ENCODE results near the gene HECW1.
"Not testable (repeated sequence)": the region's sequence is repeated elsewhere in the genome, so short reads cannot be mapped to it uniquely, and the experiment has no call there.

Gene HECW1

DNA sequence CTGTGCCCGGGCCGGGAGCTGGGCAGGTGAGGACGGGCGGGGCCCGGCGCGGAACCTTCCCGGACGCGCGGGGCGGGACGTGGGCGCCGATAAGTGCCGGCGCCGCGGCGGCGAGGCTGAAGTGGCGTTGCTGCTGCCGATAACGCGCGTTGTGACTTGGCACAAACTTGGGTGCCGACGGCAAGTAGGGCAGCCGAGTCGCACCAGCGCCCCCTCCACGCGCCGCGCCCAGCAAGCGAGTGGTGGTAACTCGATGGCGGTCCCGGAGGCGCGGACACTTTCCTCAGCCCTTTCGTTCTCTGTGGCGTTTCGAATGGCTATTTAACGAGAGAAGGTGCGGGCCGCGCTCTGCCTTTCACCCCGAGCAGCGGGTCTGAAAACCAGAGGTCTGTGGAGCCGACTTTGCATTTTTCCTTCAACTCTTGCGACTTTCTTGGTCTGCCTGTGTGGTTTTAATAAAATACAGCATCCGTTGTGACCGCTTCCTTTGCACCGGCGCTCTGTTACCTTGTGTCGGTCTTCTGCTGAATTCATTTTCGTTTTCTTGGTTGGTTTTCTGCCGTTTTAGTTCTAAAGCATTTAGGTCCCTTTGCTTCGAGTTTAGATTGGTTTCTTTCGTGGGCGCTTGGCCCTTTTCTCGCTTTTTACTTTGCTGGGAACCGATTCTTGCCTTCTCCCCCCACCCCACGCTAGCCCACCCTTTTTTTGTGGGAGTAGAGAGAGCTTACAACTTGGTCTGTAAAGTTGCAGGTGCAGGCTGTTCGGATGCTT lies 471.2 kb downstream of the HECW1 start:
- Histone ChIP-seq H3K27me3 (ENCODE audit: control insufficient read depth, insufficient read depth, low read length) (peaks cover 14% of the 10 kb centered on the region), H3K4me1 (ENCODE audit: control insufficient read depth, insufficient read depth, low read length) (peaks cover 11% of the 10 kb centered on the region), H3K9ac (ENCODE audit: low read depth, low read length) (peak overlapping the region; percentile 96), H3K4me3 (ENCODE audit: low read length) (peak overlapping the region; percentile 91), H3K4me2 (ENCODE audit: low read length) (peak overlapping the region; percentile 86), H3K36me3 (ENCODE audit: insufficient read depth, low read length) (no peaks in the 10 kb centered on the region), H3K9me3 (replicated peaks; ENCODE audit: low read length) (no peaks in the 10 kb centered on the region)

DNA sequence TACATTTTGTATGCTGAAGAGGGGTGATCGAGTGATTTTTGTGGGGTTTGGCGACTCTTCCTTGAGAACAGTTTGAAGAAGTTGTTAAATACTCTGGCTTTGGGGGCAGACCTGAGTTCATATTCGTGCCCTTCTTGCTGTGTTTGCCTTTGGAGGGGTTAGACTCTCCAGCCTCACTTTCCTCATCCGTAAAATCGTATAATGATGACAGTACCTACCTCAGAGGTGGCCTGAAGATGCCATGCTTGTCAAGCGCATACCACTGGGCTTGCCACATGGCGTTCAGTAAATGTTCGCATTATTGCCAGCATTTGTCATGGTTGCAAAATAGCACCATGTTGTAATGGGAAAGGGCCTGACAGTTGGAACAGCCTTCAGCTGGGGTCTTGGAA lies 471.7 kb downstream of the HECW1 start:
- Histone ChIP-seq H3K36me3 (ENCODE audit: insufficient read depth, low read length) (no peaks in the 10 kb centered on the region), H3K4me2 (ENCODE audit: low read length) (peak overlapping the region; percentile 86), H3K4me3 (ENCODE audit: low read length) (peak overlapping the region; percentile 91), H3K9me3 (replicated peaks; ENCODE audit: low read length) (no peaks in the 10 kb centered on the region), H3K4me1 (ENCODE audit: control insufficient read depth, insufficient read depth, low read length) (peaks cover 11% of the 10 kb centered on the region), H3K9ac (ENCODE audit: low read depth, low read length) (peak overlapping the region; percentile 96), H3K27me3 (ENCODE audit: control insufficient read depth, insufficient read depth, low read length) (peaks cover 14% of the 10 kb centered on the region)

DNA sequence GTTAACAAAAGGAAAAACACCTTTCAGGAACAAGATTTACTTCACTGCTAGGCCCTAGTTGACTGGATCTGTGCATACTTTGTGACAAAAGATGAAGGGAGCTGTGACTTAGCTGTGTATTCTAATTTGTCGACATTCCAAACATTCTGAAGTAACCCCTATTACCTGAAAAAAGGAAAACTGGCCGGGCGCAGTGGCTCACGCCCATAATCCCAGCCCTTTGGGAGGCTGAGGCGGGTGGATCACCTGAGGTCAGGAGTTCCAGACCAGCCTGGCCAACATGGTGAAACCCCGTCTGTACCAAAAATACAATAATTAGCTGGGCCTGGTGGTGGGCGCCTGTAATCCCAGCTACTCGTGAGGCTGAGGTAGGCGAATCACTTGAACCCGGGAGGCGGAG lies 472.3 kb downstream of the HECW1 start:
- Histone ChIP-seq H3K4me2 (ENCODE audit: low read length) (peak overlapping the region; percentile 86), H3K27me3 (ENCODE audit: control insufficient read depth, insufficient read depth, low read length) (peaks cover 14% of the 10 kb centered on the region), H3K4me3 (ENCODE audit: low read length) (peak overlapping the region; percentile 91), H3K9ac (ENCODE audit: low read depth, low read length) (peak overlapping the region; percentile 96), H3K4me1 (ENCODE audit: control insufficient read depth, insufficient read depth, low read length) (peaks cover 11% of the 10 kb centered on the region)
- not testable (repeated sequence) for H3K9me3 ChIP-seq (replicated peaks; ENCODE audit: low read length); H3K36me3 ChIP-seq (ENCODE audit: insufficient read depth, low read length)

DNA sequence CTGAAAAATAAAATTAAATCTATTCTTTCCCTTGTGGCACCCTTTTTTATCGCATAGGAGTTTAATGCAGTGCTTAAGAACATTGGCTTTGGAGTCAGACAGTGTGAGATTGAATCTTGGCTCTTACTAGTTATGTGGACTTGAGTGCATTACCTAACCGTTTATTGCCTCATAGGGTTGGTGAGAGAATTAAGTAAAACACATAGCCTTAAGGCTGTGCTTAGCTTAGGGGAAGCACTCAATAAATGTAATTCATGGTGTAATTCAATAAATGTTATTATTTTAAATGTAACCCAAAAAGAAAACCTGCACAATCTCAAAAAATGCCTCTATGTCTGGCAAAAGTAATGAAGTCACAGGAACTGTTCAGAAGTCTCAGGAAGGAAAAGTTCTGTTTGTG lies 473.1 kb downstream of the HECW1 start:
- Histone ChIP-seq H3K4me3 (ENCODE audit: low read length) (peak overlapping the region; percentile 91), H3K9ac (ENCODE audit: low read depth, low read length) (peak overlapping the region; percentile 96), H3K4me1 (ENCODE audit: control insufficient read depth, insufficient read depth, low read length) (peaks cover 11% of the 10 kb centered on the region), H3K4me2 (ENCODE audit: low read length) (peak overlapping the region; percentile 86), H3K27me3 (ENCODE audit: control insufficient read depth, insufficient read depth, low read length) (peaks cover 14% of the 10 kb centered on the region), H3K36me3 (ENCODE audit: insufficient read depth, low read length) (peaks cover 4% of the 10 kb centered on the region), H3K9me3 (replicated peaks; ENCODE audit: low read length) (no peaks in the 10 kb centered on the region)

DNA sequence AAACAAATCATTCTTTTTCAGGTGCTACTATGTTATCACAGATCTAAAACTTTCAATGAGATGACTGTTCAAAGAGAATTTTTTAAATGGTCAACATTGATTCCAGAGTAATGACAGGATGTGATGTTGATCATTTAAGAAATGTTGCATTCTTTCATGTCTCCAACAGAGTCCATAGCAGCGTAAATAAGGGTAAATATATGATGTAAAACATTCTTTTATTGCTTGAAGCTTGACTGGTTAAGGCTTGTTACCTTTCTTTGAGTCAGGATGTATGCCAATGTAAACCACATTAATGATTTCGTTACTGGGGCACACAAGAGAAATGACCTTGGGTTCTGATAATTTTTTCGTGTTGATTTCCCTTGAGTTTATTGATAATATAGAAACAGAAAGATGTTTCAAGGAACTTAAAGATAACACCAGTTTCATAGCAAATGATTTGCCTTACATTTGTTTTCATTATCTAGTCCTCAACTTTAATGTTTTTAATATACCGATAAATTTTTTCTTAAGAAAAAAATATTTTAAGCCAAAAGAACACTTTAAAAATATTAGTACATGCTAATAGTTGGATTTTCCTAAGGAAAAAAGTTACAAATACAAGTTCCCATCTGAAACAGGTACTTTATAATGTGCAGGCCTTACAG lies 473.9 kb downstream of the HECW1 start:
- Histone ChIP-seq H3K4me2 (ENCODE audit: low read length) (peak overlapping the region; percentile 86), H3K36me3 (ENCODE audit: insufficient read depth, low read length) (peaks cover 7% of the 10 kb centered on the region), H3K9me3 (replicated peaks; ENCODE audit: low read length) (no peaks in the 10 kb centered on the region), H3K27me3 (ENCODE audit: control insufficient read depth, insufficient read depth, low read length) (peaks cover 7% of the 10 kb centered on the region), H3K4me1 (ENCODE audit: control insufficient read depth, insufficient read depth, low read length) (peaks cover 13% of the 10 kb centered on the region), H3K9ac (ENCODE audit: low read depth, low read length) (peak overlapping the region; percentile 11), H3K4me3 (ENCODE audit: low read length) (peak overlapping the region; percentile 91)

DNA sequence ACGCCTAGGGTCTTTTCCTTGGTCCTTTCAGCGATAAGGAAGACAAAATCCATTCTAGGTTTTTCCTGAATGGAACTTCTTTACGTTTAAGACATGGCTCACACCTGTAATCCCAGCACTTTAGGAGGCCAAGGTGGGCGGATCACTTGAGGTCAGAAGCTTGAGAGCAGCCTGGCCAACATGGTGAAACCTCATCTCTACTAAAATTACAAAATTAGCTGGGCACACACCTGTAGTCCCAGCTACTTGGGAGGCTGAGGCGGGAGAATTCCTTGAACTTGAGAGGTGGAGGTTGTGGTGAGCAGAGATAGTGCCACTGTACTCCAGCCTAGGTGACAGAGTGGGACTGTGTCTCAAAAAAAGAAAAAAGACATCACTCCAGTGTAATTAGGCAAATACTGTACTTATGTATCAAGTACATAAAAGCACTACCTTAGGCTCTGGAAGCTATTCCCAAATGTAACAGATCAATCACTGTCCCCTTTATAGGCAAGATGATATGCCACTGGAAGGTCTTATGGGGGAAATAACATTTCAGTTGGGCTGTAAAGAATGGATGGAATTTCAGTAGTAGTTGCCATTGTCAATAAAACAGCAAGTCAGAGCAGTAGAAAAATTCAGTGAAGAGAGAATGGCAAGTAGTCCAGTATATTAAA lies 476.2 kb downstream of the HECW1 start:
- peaks cover 18% of the 10 kb centered on the region for H3K4me1 ChIP-seq (ENCODE audit: control insufficient read depth, insufficient read depth, low read length)
- no peak overlapping the region for H3K4me3 ChIP-seq (ENCODE audit: low read length)
- H3K9ac ChIP-seq (ENCODE audit: low read depth, low read length), result no peak overlapping the region
- H3K27me3 ChIP-seq (ENCODE audit: control insufficient read depth, insufficient read depth, low read length), result no peaks in the 10 kb centered on the region
- H3K36me3 ChIP-seq (ENCODE audit: insufficient read depth, low read length), result peaks cover 7% of the 10 kb centered on the region
- H3K9me3 ChIP-seq (replicated peaks; ENCODE audit: low read length), result no peaks in the 10 kb centered on the region
- no peak overlapping the region for H3K4me2 ChIP-seq (ENCODE audit: low read length)

DNA sequence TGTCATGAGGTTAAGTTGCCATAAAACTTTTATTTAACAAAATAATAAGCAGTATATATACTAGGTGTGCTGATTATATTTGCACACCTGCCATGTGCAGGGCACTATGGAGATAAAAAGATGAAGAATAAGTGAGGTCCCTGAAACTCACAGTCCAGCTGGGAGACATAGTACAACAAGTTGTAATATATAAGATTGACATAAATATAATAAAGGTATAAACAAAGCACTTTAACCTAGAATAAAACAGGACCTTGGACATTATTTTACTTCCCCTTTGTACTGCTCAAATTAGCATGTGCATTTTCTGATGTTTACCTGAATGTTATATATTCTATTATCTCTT lies 476.7 kb downstream of the HECW1 start:
- peaks cover 18% of the 10 kb centered on the region for H3K4me1 ChIP-seq (ENCODE audit: control insufficient read depth, insufficient read depth, low read length)
- no peak overlapping the region for H3K4me2 ChIP-seq (ENCODE audit: low read length)
- H3K4me3 ChIP-seq (ENCODE audit: low read length), result no peak overlapping the region

DNA sequence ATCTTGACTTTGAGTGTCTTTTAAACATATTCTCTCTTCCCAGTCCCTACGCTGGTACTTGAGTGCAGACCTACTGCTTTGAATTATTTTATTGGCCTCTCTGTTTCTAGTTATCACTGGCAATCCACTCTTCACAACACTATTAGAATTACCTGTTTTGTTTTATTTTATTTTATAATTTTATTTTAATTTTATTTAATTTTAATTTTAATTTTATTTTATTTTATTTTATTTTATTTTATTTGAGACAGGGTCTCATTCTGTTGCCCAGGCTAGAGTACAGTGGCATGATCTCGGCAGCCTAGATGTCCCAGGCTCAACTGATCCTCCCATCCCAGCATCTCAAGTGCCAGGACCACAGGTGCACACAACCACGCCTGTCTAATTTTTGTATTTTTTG lies 477.3 kb downstream of the HECW1 start:
- H3K36me3 ChIP-seq (ENCODE audit: insufficient read depth, low read length), result peaks cover 7% of the 10 kb centered on the region
- no peak overlapping the region for H3K4me2 ChIP-seq (ENCODE audit: low read length)
- H3K9ac ChIP-seq (ENCODE audit: low read depth, low read length), result no peak overlapping the region
- no peaks in the 10 kb centered on the region for H3K27me3 ChIP-seq (ENCODE audit: control insufficient read depth, insufficient read depth, low read length)
- H3K4me1 ChIP-seq (ENCODE audit: control insufficient read depth, insufficient read depth, low read length), result peaks cover 16% of the 10 kb centered on the region
- no peaks in the 10 kb centered on the region for H3K9me3 ChIP-seq (replicated peaks; ENCODE audit: low read length)
- no peak overlapping the region for H3K4me3 ChIP-seq (ENCODE audit: low read length)

More for the DNA sequence above, 476.7 kb downstream of the HECW1 start:
- Histone ChIP-seq H3K9me3 (replicated peaks; ENCODE audit: low read length) (no peaks in the 10 kb centered on the region), H3K36me3 (ENCODE audit: insufficient read depth, low read length) (peaks cover 7% of the 10 kb centered on the region), H3K27me3 (ENCODE audit: control insufficient read depth, insufficient read depth, low read length) (no peaks in the 10 kb centered on the region), H3K9ac (ENCODE audit: low read depth, low read length) (no peak overlapping the region)

DNA sequence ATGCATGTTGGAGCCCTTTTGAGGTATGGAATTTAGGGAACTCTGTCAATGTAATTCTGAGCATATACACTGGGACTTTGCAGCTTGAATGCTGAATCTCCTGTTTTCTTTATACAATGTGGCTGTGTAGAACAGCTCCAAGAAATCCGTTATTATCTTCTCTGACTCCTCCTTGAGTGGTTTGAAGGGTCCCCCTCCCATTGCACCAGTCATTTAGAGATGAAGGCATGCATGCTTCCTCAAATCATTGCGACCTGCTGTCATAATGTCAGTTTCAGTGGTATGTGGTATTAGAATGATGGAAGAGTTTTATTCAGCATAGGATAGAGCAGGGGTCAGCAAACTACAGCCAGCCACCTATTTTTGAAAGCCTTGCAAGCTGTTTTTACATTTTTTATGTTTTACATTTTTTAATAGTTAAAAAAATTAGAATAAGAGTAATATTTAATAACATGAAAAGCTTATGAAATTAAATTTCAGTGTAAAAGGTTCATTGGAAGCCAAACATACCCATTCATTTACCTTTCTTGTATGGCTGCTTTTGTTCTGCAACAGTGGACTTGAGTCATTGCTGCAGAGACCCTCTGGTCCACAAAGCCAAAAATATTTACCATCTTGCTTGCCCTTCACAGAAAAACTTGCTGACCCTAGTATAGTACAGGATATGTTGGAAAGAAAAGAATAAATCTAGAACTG lies 478.6 kb downstream of the HECW1 start:
- no peak overlapping the region for H3K9ac ChIP-seq (ENCODE audit: low read depth, low read length)
- H3K27me3 ChIP-seq (ENCODE audit: control insufficient read depth, insufficient read depth, low read length), result no peaks in the 10 kb centered on the region
- no peak overlapping the region for H3K4me3 ChIP-seq (ENCODE audit: low read length)
- peak overlapping the region; percentile 8 for H3K4me2 ChIP-seq (ENCODE audit: low read length)
- peaks cover 14% of the 10 kb centered on the region for H3K4me1 ChIP-seq (ENCODE audit: control insufficient read depth, insufficient read depth, low read length)
- H3K36me3 ChIP-seq (ENCODE audit: insufficient read depth, low read length), result peaks cover 7% of the 10 kb centered on the region
- H3K9me3 ChIP-seq (replicated peaks; ENCODE audit: low read length), result no peaks in the 10 kb centered on the region

DNA sequence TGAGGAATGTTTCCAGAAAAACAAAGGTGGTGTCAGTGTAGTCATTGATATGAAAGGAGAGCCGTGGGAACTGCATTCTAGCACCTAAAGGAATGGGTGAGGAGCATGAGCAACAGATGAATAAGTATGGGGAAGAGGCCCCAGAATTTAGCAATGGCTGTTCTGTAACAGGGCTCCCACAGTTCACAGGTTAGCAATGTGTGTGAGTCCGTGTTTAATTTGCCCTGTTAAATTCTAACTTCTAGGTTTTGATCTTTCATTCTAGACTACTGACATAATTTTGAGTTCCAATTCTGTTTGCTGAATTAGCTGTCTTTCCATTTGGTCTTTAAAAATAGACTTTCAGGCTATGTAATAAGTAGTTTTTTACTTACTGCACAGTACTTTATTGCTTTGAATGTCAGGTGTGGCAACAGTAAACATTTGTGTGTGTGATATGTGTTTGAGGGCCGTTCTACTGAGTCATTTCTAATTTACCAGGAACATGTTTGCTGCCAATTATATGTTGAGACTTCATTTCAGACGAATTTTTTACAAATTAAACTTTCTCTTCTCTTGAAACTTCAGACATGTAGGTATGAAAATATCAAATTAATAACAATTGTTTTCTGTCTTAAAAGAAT lies 479.2 kb downstream of the HECW1 start:
- Histone ChIP-seq H3K9ac (ENCODE audit: low read depth, low read length) (no peak overlapping the region), H3K4me2 (ENCODE audit: low read length) (peak overlapping the region; percentile 8), H3K4me1 (ENCODE audit: control insufficient read depth, insufficient read depth, low read length) (peaks cover 10% of the 10 kb centered on the region), H3K4me3 (ENCODE audit: low read length) (no peak overlapping the region), H3K9me3 (replicated peaks; ENCODE audit: low read length) (no peaks in the 10 kb centered on the region), H3K27me3 (ENCODE audit: control insufficient read depth, insufficient read depth, low read length) (no peaks in the 10 kb centered on the region), H3K36me3 (ENCODE audit: insufficient read depth, low read length) (peaks cover 11% of the 10 kb centered on the region)

DNA sequence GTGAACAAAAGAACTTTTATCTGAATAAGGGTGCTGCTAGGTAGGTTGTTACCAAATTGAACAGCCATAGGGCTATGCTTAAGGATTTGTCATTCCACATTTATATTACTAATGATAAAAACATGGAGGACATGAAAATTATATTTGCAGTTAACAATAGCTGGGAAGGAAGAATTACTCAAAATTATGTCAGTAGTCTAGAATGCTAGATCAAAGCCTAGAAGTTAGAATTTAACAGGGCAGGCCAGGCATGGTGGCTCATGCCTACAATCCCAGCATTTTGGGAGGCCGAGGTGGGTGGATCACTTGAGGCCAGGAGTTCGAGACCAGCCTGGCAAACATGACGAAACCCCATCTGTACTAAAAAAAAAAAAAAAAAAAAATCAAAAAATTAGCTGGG lies 479.9 kb downstream of the HECW1 start:
- peaks cover 18% of the 10 kb centered on the region for H3K36me3 ChIP-seq (ENCODE audit: insufficient read depth, low read length)
- no peaks in the 10 kb centered on the region for H3K9me3 ChIP-seq (replicated peaks; ENCODE audit: low read length)
- H3K4me1 ChIP-seq (ENCODE audit: control insufficient read depth, insufficient read depth, low read length), result peaks cover 10% of the 10 kb centered on the region
- no peak overlapping the region for H3K4me3 ChIP-seq (ENCODE audit: low read length)
- no peaks in the 10 kb centered on the region for H3K27me3 ChIP-seq (ENCODE audit: control insufficient read depth, insufficient read depth, low read length)
- no peak overlapping the region for H3K4me2 ChIP-seq (ENCODE audit: low read length)
- H3K9ac ChIP-seq (ENCODE audit: low read depth, low read length), result no peak overlapping the region

All from skeletal muscle satellite cell (primary cell).